ENCODE data around the gene HELZ.
A peak's percentile ranks its signal among the peaks of the same experiment; 100 is the strongest.
"Not testable (repeated sequence)": the region's sequence is repeated elsewhere in the genome, so short reads cannot be mapped to it uniquely, and the experiment has no call there.

Gene HELZ

DNA sequence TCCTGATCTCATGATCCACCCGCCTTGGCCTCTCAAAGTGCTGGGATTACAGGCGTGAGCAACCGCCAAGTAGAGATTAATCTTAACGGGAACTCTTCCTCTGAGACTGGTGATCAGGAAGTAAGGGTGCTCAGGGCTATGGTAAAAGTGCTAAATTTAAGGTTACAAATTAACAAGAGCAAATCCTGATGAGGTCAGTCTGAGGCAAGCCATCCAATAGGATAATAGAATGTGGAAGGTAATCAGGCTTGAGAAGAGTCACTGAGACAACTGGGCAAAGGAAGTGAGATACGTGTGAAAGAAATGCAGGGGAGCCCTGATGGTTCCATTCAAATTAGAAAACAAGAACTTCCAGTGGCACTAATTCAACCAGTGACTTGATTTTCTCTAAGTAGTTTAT lies 131.5 kb downstream of the HELZ start:
- no peak for DNase-seq (ENCODE audit: low read depth)

- no peak for DNase-seq (ENCODE audit: low read depth)
Measured at GRCh38 chr17:67111808-67112207, 133.2 kb downstream of the HELZ start.

DNA sequence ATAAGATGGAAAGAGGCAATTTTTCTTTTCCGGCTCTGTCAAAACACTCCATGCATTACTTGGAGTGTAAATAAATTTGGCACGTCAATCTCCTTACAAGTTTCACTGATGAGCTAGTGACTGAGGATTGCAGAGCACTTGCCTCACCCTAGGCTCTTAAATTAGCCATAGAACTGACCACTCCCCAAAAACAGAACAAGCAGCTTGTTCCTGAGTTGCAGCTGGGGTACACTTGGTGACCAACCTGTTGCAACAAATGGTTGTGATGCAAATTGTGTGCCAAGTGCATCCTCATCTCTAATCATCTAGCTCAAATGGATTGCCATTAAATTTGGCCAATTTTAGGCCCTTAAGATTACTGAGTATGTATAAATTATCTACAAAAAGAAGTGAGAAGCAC lies 133.7 kb downstream of the HELZ start:
- DNase-seq (ENCODE audit: low read depth) = no peak

- DNase-seq (ENCODE audit: low read depth) = no peak
Measured at GRCh38 chr17:67110619-67111018, 134.4 kb downstream of the HELZ start.

DNA sequence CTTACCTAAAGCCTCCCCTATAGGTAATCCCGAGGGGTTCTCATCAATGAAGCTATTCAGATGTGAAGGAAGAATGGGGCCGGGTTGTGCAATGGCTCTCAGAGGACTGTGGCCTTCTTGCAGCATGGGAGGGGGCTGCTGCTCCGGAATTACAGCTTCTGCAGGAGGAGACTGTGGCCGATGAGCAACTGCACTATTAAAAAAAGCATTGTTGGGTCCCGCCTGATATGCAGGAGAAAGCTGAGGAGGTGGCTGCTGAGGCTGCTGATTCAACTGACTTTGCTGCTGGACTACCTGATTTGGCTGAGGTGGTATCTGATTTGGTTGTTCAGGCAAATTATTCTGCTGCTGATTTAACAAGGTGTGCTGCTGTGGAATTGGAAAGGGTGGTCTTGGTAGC lies 135.9 kb downstream of the HELZ start:
- no peak for DNase-seq (ENCODE audit: low read depth)

DNA sequence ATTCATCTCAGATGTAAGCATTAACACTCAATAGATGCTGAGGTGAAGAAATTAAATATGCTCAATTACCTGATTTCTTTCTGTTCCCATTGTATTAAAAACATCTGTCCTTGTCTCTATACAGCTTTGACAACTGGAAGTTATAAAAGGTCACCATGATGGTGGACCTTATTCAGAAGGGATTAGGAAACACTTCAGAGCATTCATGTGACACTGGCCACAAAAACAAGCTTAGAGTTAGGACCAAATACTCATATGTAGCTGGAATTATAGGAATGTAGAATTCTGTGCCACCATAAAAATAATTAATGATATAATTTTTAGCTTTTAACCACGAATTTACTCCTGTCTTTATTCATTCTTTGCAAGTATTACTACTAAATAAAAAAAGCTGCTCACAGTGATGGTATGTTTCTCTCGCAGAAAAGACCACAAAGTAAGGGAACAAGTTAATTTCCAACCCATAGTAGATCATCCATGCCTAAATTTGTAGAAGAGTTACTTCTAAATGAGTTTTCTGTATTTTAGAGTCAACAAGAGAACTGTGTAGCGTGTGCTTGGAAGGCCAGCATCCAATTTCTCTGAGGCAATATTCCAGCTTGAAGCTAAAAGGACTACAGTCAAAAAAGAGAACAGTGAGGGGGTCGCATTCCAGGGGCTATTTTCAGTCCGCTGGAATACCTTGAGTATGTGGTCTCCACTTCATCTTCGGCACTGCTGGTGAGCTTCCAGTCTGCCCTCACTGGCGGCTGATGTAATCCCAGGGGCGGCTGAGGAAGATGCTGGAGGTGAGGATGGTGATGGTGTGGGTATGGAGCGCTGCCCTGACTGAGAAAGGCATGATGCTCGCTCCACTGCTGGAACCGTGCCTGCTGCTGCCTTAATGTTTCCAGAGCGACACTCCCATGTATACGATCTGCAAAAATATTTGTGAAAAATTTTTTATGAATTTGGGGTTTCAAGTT lies 136.9 kb downstream of the HELZ start:
- no peak for DNase-seq (ENCODE audit: low read depth)

GRCh38 chr17:67107171-67107570 lies 137.8 kb downstream of the HELZ start:
- DNase-seq (ENCODE audit: low read depth) = no peak

- peak; percentile 70 for DNase-seq (ENCODE audit: low read depth)
Measured at GRCh38 chr17:67105213-67105612, 139.8 kb downstream of the HELZ start.

GRCh38 chr17:67104641-67105040 lies 140.4 kb downstream of the HELZ start:
- not testable (repeated sequence) for DNase-seq (ENCODE audit: low read depth)

DNA sequence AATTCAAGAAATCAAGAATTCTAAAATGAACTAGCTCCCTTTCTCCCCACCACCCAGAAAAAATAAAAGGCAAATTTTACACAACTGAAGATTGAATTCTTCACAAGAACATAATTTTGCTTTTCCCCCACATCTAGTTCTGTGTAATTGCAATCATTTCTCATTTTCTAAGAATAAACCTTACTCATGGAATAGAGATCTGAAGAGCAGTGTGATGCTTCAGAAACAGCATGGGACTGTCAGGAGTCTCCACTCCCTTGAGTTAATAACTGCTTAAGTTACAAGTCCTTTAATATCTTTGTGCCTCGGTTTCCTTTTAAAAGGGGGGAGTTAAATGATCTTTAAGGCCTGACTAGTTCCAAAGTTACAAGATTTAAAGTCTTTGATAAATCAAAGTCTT lies 147.0 kb downstream of the HELZ start:
- DNase-seq (ENCODE audit: low read depth) = no peak

DNA sequence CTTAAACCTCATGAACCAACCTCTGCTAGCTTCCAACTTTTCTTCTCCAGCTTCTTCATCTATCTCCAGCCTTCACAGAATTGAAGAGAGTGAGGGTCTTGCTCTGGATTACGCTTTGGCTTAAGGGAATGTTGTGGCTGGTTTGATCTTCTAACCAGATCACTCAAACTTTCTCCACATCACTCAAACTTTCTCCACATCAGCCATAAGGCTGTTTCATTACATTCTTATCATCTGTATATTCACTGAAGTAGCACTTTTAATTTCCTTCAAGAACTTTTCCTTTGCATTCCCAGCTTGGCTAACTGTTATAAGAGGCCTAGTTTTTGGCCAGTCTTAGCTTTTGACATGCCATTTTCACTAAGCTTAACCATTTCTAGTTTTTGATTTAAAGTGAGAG lies 148.4 kb downstream of the HELZ start:
- no peak for DNase-seq (ENCODE audit: low read depth)

- DNase-seq (ENCODE audit: low read depth) = peak; percentile 21
Measured at GRCh38 chr17:67095803-67096202, 149.2 kb downstream of the HELZ start.

GRCh38 chr17:67095291-67095690 lies 149.7 kb downstream of the HELZ start:
- DNase-seq (ENCODE audit: low read depth) = peak; percentile 37

- no peak for DNase-seq (ENCODE audit: low read depth)
Measured at GRCh38 chr17:67093348-67093747, 151.6 kb downstream of the HELZ start.

DNA sequence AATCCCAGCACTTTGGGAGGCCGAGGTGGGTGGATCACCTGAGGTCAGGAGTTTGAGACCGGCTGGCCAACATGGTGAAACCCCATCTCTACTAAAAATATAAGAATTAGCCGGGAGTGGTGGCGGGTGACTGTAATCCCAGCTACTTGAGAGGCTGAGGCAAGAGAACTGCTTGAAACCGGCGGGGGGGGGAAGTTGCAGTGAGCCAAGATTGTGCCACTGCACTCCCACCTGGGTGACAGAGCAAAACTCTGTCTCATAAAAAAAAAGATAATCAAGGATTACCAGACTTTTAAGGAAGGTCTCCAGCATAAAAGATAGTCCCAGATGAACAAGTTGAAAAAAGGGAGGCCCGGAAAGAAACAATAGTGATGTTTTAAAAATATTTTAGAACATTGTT lies 152.3 kb downstream of the HELZ start:
- not testable (repeated sequence) for DNase-seq (ENCODE audit: low read depth)

DNA sequence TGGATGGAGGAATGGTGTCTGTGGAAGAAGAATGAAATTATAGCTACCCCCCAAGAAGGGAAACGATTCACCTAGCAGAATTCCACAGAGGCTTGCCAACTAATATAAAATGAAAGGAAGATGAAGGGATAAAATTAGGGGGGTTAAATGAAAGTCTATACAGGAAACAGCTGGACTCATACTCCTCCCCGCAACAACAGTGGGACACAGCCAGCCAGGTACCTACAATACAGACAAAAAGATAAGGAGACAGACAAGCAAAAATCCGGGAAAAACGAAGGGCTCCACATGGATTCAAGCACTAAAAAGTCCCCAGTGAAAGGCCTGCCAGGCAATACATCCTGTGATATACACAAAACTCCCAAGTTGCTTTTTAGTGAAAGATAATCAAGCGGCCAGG lies 152.7 kb downstream of the HELZ start:
- DNase-seq (ENCODE audit: low read depth) = no peak

- DNase-seq (ENCODE audit: low read depth) = no peak
Measured at GRCh38 chr17:67090341-67090740, 154.7 kb downstream of the HELZ start.

DNA sequence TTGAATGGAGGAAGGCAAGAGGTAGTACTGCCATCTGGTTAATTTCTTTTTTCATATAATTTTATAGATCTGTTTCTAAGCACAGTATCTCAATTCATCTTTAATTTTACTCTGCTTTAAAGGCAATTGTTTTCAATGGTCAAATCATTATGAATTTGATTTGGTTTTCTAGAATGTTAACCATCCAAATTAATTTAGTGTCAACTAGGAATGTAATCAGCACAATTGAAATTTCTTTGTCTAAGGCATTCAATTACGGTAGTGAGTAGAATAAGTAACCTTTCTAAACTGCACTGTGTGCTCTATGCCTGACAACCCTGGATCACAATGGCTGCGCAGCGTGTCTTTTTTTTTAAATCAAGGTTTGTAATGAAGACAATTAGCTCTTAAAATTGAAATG lies 156.4 kb downstream of the HELZ start:
- DNase-seq (ENCODE audit: low read depth) = no peak

DNA sequence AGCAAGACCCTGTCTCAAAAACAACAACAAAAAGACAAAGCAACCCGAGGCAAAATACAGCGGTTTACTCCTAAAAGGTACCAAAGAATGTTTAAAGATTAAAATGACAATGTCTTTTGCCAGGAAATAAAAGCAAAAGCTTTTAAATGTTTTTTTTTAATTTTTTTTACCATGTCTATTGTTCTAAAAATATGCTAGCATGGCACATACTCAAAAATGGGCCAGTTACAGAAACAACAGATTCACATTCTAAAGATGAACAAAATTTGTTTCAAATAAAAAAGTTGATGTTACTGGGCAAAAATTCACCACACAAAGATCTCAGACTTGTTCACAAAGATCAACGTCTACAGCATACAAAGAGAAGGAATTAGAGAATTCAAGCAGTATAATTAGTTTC lies 159.6 kb downstream of the HELZ start:
- DNase-seq (ENCODE audit: low read depth) = no peak

DNA sequence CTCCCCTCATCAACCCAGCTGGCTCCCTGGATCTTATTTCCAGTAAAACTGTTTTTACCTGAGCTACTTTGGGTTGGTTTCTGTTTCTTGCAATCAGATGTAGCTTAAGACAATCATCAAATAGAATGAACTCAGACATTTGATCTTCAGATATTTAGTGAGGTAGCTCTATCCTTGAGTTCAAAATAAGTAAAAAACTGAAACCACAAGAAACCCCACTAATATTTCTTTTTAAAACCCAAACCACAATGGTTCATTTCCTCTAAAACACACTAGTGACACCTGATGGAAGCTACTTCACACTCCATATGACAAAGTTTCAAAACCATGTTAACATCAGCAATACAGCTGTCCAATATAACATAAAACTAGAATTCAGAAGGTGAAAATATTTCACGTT lies 162.9 kb downstream of the HELZ start:
- DNase-seq (ENCODE audit: low read depth) = no peak

DNA sequence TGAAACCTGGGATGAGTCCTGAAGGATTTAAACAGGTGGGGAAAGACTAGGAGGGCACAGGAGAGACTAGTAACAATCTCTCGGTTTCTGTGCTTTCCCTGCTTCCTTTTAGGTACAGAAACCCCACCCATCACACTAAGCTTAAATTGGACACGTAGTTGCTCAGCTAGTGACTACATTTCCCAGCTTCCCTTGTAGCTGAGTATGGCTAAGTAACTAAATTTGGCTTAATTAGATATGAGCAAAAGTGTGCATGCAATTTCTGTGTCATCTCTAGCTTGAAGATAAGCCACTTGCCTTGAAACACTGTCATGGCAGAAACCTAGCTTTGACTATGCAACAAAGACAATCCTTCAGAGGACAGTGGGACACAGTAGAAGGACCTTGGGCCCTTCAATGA lies 164.2 kb downstream of the HELZ start:
- no peak for DNase-seq (ENCODE audit: low read depth)

DNA sequence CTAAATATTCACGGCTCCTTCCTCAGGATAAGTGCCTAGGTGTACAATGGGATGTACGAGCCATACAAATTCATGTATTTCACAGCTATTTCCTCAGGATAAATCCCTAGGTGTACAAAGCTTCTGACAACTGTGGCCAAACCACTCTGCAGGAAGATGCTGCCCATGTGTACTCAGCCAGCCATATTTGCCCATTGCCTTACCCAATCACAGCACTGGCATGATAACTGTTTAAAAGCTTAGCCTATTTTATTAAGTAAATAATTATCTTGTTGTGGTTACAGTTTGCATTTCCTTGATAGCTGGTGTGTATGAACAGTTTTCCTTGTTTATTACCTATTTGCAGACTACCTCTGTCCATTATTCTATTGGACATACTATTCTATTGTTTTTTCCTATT lies 165.5 kb downstream of the HELZ start:
- DNase-seq (ENCODE audit: low read depth) = no peak

- DNase-seq (ENCODE audit: low read depth) = no peak
Measured at GRCh38 chr17:67078292-67078691, 166.7 kb downstream of the HELZ start.

GRCh38 chr17:67076290-67076689 lies 168.7 kb downstream of the HELZ start:
- no peak for DNase-seq (ENCODE audit: low read depth)

Data from stromal cell of bone marrow (primary cell).